AG08396 (cell line): ENCODE data around the gene FXYD6.

Experiments used
- DNase-seq: peaks from one replicate; pipeline ENCODE4 v3.0.0; 2012; ENCODE audit warnings: low spot score, mixed read lengths

FXYD6 gene

DNA sequence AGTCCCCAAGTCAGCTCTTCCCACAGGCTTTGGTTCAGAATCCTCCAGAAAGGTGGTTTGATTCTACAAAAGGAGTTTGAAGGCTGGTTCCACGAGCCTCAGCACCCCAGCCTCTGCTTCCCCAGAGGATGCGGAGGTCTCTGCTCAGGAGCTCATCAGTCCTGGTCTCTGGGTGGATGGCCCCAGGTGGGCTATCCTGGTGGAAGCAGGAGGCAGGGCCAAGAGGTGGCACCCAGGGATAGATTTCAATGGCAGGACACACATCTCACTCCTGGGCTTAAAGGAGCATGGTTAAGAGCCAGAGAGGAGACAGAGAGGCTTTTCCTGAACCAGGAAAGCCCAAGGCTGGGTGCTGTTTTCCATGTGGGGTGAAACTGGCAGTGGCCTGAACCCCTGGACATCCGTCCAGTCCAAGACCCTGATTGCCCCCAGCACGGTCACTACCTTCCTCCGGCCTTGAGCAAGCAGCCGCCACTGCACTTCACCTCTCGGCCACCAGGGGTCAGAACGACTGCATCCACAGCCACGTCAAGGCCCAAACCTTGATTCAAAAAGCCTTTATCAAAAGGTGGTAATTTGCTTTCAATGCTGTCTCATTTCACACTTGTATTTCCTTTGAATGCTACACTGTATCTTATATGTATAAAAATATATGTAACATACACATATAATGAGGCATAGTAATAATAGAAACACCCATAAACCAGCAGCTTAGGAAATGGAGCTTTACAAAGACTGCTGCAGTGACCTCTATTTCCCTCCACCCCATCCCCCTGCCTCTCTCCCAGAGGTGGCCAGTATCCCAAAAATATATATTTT is 32.6 kb downstream of the FXYD6 start:
- DNase-seq = peak; percentile 69

DNA sequence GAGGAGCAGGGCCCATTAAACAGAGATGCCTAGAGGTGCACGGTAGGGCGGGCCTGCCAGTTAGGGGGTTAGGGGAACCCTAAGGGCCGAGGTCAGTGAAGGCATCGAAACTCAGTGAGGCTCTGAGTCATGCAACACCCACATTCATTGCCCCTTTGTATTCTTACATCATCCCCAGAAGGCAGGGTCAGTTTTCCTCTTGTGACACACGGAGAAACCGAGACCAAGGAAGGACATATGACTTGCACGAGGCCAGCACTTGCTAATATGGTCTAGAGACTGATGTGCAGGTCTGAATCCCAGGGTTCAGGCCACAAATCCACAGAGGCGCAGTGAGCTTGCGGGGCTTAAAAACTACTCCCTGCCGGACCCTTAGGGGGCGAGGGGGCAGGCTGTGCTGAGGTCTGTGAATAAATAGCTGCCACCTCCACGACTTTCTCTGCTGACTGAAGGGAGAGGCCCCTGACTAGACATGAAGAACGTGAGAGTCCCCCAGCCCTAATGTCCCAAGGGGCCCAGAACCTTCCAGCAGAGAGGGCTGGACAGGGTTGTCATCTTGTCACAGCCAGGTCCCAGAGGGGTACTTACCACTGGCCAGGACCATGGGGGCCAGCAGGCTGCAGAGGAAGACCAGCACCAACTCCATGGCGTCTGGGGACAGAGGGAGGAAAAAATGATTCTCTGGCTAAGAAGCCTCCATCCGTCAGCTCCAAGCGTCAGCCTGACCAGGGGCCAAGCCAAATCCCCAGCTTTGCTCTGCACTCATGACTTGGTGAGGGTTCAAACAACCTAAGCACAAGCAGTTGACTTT is 34.1 kb downstream of the FXYD6 start:
- no peak for DNase-seq

DNA sequence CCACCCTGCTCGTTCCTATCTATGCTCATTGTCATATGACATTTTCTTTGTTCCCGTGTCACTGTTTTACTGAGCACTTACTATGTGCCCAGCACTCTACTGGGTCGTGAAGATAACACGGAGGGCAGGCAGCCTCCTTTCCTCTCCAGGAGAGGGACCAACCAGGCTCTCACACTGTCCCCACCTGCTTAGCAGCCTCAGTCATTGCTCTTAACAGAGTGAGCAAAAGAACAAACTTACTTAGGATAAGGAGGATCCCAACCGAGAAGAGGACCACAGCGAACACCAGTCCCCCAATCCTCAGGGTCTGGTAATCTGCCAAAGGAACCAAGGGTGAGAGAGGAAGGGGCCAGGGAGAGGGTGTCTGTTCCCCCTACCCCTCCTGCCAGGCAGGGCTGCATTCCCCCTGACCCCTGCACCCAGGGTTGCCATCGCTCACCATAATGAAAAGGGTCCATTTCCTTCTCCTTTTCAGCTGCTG is 34.9 kb downstream of the FXYD6 start:
- no peak for DNase-seq

DNA sequence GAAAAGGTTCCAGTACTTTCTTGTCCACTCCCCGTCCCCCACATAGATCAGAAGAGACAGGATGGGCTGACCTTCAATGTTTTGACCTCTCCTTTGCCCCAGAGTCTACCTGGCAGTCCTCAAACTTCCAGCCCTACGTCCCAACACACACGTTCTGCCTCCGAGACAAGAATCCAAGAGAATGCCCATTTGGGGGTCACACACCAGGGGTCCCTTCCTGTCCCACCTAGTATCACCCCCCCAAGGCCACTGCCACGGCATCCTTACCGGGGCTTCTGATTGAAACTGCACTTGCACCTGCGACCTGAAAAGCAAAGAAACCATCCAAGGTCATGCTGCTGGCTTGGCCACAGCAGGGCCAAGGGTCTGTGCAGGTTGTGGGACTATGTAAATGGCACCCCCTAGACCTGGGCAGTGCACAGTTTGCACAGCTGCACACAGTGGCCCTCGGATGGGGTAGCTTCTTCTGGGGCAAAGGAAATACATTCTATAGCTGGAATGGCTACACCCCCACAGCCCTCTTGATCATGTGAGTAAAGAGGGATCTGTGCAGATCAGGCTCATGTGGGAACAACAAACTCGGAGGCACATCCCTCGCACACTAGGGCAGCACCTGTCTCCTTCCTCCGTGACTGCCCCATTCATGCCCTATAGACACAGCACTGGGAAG is 35.4 kb downstream of the FXYD6 start:
- DNase-seq = no peak

DNA sequence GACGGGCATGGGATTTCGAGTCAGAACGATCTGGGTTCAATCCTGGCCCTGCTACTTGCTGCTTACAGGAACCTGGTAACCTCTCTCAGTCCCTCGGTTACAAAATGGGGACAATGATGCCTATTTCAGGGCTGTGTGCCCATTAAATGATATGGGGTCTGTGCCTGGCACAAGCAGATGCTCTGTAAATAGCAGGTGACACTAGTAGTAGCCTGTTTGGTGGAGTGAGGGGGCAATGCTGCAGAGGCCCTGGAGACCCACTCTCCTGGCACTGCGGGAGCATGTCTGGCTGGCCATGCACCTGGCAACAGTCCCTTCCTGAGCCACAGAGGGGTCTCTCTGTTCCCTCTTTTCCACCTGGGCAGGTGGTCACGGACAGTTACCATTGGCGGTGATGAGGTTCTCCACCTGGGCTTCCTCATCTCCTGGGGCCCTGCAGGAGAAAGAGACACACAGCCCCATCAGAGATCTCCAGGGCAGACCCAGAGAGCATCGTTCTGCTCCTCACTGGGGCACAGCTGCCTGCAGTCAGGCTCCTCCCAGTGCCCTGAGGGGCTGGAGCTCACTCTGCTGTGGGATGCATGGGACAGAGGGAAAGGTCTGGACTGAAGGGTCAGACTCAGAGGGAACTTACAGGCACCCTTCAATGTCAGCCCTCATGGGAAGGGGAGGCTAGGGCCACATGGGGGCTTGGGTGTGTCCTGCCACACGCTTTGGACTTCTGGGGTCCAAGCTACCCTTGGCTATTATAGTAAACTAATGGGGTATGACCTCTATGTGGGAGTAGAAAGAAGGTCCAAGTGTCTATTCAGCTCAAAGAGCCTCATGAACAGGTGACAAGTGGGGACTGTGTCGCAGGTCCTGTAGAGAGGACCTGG is 36.3 kb downstream of the FXYD6 start:
- DNase-seq = no peak

DNA sequence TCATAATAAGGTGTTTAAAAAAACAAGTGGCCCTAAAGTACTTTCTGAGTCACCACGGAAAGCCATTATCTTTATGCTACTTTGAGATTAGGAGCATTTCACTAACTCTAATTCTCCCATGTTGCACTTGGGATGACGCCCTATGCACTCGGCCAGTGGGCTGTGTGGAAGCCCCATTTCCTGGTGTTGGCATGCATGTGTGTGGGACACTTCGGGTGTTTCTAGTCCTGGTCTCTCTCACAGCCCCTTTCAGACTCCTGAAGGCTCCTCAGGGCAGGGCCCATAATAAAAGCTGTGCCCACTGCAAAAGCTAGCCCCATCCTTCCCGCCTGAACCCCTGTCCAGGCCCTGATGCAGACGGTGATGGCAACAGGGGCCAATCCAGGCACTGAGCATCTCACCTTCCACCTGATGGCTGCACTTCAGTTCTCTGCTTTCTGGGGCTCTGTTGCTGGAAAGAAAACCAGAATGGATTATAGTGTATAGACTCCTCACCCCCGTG is 37.0 kb downstream of the FXYD6 start:
- no peak for DNase-seq

DNA sequence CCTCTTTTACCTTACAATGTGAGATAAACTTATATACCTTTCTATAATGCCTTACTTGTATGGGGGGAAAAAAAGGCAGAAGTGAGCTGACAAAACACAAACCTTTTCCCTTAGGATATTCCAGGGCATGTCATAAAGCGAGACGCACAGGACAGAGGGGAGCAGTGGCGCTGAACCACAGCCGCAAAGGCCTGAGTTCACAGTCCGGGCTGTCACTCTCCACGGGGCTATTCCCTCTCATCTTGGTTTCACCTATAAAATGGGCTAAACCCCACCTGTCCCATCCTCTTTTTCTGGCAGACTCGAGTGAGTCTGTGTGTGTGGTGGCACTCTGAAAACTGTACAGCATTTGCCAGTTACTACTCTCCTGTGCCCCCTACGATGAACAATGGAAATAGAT is 37.6 kb downstream of the FXYD6 start:
- no peak for DNase-seq

DNA sequence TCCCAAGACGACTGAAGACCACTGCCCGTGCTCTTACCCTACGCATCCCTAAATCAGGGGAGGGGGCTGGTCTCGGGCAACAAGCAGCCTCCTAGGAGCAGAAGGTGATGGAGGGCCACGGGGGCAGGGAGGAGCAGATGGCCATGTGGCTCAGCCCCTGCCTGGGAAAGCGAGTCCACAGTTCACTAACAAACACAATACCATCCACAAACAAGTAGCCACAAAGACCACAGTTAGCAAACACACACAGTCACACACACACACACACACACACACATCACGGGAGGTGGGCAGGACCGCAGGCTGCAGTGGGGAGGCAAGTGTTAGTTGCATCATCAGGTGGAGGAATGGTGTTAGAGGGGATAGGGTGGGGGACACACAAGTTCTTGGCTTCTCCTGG is 38.7 kb downstream of the FXYD6 start:
- DNase-seq = no peak

DNA sequence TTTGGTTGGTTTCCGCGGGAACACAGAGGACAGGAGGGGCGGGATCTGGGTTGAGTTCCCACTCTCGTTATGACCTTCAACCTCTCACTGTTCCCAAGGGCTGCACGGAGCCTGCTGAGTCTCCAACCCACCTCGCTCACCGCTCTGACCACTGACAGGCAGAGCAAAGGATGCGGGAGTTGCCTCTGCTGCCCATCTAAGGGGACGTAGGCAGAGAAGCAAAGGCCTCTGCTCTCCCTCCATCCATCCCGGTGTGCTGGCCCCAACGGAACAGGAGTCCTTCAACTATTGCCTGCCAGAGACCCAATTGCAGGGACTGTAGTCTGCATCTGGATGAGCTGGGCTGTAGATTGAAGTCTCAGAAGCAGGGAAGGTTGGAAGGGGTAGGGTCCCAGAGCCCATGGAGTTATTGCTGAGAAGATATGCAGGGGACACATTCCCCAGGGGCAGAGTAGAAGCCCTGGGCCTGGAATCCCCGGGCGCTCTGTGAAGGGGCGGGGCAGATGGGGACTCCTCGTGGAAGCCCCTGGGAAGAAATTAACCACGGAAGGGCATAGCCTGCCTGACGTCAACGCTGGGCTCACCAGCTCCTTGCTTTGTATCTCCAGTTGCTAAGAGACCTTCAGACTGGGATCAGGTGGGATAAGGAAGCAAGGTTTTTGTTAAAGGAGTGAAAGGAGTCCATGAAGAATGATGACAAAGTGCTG is 39.2 kb downstream of the FXYD6 start:
- DNase-seq = no peak

DNA sequence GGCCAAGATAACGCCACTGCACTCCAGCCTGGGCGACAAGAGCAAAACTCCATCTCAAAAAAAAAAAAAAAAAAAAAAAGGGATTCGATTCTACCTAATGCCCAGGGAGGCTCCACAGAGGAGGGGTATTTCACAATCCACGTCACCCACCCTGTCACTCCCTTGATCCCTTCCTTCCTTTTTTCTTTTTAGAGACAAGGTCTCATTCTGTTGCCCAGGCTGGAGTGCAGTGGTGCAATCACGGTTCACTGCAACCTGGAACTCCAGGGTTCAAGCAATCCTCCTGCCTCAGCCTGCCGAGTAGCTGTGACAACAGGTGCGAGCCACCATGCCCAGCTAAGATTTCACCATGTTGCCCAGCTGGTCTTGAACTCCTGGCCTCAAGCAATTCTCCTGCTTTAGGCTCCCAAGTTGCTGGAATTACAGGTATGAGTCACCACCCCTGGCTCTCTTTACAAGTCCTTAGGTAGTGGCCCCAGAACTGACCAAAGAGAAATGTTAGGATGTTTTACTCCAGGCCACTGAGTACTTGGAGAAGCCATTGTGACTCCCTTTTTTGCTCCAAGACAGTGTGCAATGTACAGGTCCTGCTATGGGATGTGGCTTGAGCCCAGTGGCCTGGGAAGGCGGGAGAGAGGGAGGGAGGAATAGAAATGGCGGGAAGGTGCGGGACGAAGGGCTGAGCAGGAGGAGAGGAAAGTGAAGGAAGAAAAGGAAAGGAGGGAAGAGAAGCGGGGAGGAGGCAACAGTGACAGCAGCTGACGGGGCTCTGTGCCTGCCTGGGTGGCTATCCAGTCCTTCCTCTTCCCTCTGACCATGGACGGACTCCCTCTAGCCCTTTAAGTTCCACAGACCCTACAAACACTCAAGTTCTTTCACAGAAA is 40.1 kb downstream of the FXYD6 start:
- DNase-seq = no peak

DNA sequence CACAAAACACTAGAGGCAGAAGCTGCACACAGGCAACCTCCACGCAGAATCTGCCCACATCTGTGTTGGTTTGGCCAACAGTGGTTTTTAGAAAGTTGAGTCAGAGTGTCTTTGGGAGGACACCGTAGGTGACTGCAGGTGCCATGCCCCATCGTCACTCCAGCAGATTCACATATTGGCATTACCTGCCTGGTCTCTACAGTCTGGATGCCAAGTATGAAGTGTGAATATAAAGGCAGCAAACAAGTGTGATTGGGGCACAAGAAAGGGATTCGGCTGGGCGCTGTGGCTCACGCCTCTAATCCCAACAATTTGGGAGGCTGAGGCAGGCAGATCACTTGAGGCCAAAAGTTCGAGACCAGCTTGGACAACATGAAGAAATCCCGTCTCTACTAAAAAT is 40.9 kb downstream of the FXYD6 start:
- no peak for DNase-seq

DNA sequence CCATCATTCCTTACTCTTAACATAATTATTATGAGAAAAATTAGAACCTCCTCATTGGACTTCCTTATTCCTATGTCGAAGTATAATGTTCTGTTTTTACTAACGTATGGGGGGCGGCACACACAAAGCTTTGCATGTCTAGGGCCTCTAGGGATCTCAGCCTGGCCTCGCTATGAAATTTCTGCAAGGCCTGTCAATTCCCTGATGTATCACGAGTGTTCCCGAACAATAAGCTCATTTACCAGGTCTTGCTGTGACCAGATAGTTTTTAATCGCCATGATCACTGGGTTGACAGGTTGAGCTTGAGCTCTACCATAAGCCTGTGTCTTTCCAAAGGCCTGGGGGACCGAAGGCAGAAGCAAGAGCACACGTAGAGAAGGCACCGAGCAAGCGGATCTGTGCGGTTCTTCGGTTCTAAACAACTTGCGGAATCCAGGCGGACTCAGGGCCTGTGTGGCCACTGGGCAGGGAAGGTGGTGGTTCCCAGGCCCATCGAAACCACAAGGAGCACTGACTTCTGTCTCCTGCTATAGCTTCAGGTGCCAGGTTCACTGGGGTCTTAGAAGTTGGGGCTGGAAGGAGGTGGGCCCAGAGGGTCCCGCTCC is 41.5 kb downstream of the FXYD6 start:
- no peak for DNase-seq

DNA sequence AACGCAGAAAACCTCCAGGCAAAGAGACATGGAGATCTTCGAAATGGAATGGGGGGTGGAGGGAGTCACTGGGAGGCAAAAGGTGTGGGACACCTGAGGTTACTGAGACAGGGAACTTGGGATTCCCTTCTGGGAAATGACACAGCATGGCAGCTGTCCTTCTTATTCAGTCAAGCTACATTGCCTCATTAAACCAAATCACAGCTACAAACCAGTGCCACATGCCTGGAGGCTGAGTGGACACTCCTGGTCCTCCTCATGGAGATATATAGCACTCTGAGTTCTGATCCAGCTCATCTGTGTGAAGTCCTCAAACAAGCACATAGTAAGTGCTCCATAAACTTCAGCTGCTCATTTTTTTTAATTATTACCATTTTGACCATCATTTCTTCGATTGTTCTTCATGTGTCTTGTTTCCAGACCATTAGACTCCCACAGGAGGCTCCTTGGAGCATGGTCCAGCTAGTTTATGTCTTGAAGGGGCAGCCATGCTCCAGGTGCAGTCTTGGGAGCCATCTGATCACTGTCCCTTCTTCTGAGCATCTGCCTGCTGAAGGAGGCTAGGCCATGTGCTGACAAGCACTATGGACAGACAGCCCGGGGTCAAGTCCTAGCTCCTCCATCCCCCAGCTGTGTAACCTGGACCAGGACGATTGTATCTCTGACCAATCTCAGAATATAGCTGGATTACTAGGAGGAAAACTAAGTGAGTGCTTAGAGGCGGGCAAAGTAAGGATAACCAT is 42.2 kb downstream of the FXYD6 start:
- DNase-seq = no peak

DNA sequence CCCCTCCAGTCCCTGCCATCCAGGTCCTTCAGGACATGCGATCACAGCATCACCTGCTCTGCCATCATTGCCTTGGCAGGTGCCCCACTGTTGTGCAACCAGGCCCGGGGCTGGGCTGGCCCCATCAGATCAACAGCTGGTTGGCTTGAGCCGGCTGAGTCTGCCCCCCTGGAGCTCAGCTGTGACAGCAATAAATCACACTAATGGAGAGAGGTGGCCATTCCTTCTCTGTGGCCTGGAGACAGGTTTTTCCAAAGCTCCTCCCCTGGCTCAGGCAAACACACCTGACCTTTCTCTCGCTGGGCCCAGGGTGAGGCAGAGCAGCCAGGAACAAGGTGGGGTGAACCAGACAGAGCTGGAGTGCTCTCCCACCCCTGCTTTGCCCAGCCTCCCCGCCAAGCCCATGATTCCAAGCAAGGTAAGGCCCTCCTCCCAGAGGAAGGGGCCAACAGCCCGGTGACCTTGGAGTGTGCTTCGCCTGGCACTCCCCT is 43.0 kb downstream of the FXYD6 start:
- no peak for DNase-seq

DNA sequence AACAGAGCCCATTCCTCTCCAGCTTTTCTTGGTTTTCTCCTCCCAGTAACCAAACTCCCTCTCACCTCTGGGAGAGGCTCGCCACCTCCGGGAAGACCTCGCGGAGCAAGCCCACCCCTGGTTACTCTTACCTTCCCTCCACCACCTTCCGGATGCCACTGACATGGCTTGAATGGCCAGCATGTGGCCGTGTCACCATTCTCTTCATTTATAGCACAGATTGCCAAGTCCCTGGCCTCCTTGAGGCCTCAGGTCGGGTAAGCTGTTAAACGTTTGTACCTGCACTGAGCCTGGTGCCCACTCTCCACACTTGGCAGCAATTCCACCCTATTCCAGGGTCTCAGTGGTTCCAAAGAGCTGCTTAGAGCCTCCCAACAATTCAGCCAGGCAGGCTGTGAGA is 43.9 kb downstream of the FXYD6 start:
- DNase-seq = no peak

DNA sequence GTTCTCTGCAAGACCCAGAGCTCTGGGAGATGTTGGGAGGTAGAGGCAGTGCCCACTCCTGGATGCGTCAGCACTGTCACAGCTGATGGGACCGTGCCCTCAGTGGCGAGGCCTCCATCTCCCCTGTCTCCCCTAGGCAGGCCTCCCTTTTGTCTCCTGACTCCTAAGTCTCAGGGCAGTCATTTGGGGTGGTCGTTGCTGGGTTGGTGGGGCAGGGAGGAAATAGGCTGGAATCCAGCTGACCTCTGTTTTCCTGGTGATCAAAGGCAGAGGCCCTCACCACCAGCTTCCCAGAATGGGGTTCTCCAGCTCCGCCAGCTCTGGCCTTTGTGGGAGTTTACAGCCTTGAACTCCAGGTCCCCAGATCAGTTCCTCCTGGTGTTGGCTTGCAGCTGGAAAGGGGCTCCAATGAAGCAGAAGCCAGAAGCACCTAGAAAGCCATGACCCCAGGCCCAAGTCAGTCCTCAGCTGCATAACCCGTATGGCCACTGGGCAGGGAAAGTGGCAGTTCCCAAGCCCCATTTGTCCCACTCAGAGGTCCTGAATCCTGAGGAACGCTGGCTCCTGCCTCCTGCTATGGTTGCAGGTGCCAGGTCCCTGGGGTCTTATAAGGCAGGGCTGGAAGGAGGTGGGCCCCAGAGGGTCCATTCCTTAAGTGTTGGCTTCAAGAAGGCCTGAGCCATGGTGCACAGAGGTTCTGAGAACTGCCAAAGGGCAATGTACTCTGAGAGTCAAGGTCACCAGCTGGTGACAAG is 44.6 kb downstream of the FXYD6 start:
- no peak for DNase-seq

DNA sequence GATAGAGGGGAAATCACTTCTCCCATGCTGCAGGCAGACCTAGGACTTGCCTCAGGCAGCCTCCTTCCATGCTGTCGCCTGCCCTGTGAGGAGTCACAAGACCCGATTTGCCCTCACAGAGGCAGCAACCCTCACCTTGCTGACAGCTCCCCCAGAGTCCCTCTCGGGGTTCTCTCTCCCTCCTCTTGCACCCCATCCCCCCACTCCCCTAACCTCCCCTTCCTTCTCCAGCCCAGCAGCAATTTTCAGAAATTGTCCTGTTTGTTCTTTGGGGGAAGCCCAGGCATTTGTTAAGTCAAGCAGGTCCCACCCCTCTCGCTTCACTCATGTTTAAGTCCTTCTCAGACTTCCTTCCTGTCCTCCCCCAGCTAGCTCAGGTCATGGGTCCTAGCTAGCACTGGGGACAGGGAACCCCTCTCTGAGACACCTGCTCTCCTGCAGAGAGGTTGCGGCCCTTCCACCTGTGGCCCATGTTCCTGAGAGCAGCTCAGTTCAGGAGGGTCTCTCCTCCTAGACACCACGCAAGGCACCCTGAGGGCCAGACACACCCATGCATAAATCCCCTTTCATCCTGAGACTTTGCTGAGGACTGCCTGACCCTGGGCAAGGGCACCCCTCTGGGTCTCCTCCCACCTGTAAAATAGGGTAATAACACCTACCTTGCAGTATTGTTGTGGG is 45.6 kb downstream of the FXYD6 start:
- DNase-seq = no peak
